IMR-90 (cell line): ENCODE measurements around the gene DIAPH2.

Source experiments
- FOS ChIP-seq: fragments of 150-350 bp; IDR thresholded peaks from 2 replicates; pipeline ENCODE4 v1.6.1; 2016; ENCODE audit warnings: low read depth, low read length
- MAFK ChIP-seq: IDR thresholded peaks from 2 replicates; pipeline ENCODE4 v1.6.1; 2012; ENCODE audit warnings: low read depth, low read length, improper control_type of control experiment
- MXI1 ChIP-seq: IDR thresholded peaks from 2 replicates; pipeline ENCODE4 v1.6.1; 2012; ENCODE audit warnings: low read depth, mild to moderate bottlenecking, low read length, moderate library complexity, borderline replicate concordance
- POLR2A ChIP-seq: IDR thresholded peaks from 2 replicates; pipeline ENCODE4 v1.6.1; 2012; ENCODE audit warnings: mild to moderate bottlenecking, low read depth, low read length
- RAD21 ChIP-seq: IDR thresholded peaks from 2 replicates; pipeline ENCODE4 v1.6.1; 2012; ENCODE audit warnings: low read length, improper control_type of control experiment
- RFX5 ChIP-seq: IDR thresholded peaks from 2 replicates; pipeline ENCODE4 v1.8.0; 2012; ENCODE audit warnings: low read depth, mild to moderate bottlenecking, low read length, moderate library complexity
- TF ChIP-seq, protein P1 (sequence below): conservative IDR thresholded peaks from 2 replicates; pipeline ENCODE4 v1.5.1; 2012; ENCODE audit warnings: mild to moderate bottlenecking, low read depth, low read length, improper control_type of control experiment

DNA sequence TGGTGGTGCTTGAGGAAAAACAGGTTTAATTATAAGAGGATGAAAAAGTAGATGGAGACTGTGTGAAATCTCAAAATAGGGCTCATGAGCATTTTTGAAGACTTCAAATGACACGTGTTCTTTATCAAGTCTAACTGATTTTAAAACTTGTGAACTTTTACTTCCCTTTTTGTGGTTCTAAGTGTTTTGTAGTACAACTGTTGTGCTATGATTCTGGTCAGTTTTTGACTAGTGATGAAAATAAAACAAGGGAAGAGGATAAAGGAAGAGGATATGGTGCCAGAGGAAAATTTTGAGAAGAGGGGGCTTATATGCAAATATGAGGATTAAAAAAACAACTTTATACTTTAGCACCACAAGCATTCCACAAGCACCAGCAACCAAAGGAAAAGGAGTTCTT lies 843.1 kb downstream of the DIAPH2 start:
- TF ChIP-seq, protein P1, sequence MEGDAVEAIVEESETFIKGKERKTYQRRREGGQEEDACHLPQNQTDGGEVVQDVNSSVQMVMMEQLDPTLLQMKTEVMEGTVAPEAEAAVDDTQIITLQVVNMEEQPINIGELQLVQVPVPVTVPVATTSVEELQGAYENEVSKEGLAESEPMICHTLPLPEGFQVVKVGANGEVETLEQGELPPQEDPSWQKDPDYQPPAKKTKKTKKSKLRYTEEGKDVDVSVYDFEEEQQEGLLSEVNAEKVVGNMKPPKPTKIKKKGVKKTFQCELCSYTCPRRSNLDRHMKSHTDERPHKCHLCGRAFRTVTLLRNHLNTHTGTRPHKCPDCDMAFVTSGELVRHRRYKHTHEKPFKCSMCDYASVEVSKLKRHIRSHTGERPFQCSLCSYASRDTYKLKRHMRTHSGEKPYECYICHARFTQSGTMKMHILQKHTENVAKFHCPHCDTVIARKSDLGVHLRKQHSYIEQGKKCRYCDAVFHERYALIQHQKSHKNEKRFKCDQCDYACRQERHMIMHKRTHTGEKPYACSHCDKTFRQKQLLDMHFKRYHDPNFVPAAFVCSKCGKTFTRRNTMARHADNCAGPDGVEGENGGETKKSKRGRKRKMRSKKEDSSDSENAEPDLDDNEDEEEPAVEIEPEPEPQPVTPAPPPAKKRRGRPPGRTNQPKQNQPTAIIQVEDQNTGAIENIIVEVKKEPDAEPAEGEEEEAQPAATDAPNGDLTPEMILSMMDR = no peak
- TF ChIP-seq POLR2A (no peak), MXI1 (no peak), MAFK (no peak), RFX5 (no peak), RAD21 (no peak), FOS (no peak)
